GM13976 (cell line): ENCODE data around the gene MBLAC2.

Source experiments
- DNase-seq: peaks from one replicate; pipeline ENCODE4 v3.0.0; 2012; ENCODE audit warnings: low spot score
- CTCF ChIP-seq: IDR thresholded peaks from 2 replicates; pipeline ENCODE4 v1.5.1; 2012; ENCODE audit warnings: borderline replicate concordance, mild to moderate bottlenecking; ENCODE audit not compliant: insufficient read depth; ENCODE audit errors: extremely low read depth, missing control alignments, control extremely low read depth
- in situ Hi-C: fragments of 300-500 bp; cut with MboI; formaldehyde crosslinking; loops from one replicate; pipeline ENCODE4 v1.12.0; 2022; ENCODE audit warnings: low sequenced_read_pairs, mixed read lengths, inconsistent platforms; ENCODE audit not compliant: unreplicated experiment

Gene MBLAC2

GRCh38 chr5:90504743-90505142, 30.2 kb upstream of the MBLAC2 start:
- no peak for DNase-seq
- no peak for TF ChIP-seq CTCF
- in situ Hi-C loops, result no loop called here

GRCh38 chr5:90503596-90503995, 29.0 kb upstream of the MBLAC2 start:
- TF ChIP-seq CTCF, result no peak
- no peak for DNase-seq
- in situ Hi-C loops, result no loop called here

GRCh38 chr5:90495146-90495545, 20.6 kb upstream of the MBLAC2 start:
- TF ChIP-seq CTCF, result no peak
- no peak for DNase-seq
- in situ Hi-C loops, result no loop called here

- in situ Hi-C loops, result no loop called here
- no peak for TF ChIP-seq CTCF
- no peak for DNase-seq
Measured at GRCh38 chr5:90494043-90494442, 19.5 kb upstream of the MBLAC2 start.

- in situ Hi-C loops, result no loop called here
- no peak for TF ChIP-seq CTCF
- no peak for DNase-seq
Measured at GRCh38 chr5:90488791-90489190, 14.2 kb upstream of the MBLAC2 start.

GRCh38 chr5:90484540-90484939, 10.0 kb upstream of the MBLAC2 start:
- no peak for TF ChIP-seq CTCF
- in situ Hi-C loops, result no loop called here
- no peak for DNase-seq

GRCh38 chr5:90483206-90483605, 8.6 kb upstream of the MBLAC2 start:
- no peak for DNase-seq
- in situ Hi-C loops, result no loop called here
- no peak for TF ChIP-seq CTCF
